CD4-positive, alpha-beta T cell treated with Interleukin-10 for 1 hour (primary cell): ENCODE measurements around the gene IFT52.

ENCODE experiments used
- DNase-seq: peaks from one replicate; pipeline ENCODE4 v3.0.0-alpha.2; 2020

IFT52 gene

DNA sequence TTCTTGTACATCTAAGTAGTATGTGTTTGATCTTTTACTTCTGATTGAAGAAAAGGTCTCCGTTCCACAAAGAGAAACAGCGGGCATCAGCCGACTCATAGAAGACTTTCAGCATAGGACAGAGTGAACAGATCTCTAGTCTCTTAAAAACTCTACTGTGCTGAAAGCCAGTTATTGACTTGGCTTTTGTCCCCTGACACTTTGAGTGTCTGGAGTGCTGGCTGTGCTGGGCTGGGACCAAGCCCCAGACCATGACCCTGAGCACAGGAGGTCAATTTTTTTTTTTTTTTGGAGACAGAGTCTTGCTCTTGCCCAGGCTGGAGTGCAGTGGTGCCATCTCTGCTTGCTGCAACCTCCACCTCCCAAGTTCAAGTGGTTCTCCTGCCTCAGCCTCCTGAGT lies 104.0 kb downstream of the IFT52 start:
- DNase-seq: no peak

DNA sequence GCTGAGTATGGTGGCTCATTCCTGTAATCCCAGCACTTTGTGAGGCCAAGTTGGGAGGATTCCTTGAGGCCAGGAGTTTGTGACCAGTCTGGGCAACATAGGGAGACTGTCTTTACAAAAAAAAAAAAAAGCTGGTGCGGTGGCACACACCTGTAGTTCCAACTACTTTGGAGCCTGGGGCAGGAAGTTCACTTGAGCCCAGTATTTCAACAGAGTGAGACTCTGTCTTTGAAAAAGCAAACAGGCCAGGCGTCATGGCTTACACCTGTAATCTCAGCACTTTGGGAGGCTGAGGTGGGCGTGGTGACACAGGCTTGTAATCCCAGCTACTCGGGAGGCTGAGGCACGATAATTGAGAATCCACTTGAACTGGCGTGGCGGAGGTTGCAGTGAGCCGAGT lies 104.8 kb downstream of the IFT52 start:
- DNase-seq: no peak
